H9 (cell line): Measurements from ENCODE around the gene GLRX2. TPM values are rescaled to one million over a fixed set of nuclear protein-coding genes. Genes with fewer than 3 reads are reported as not detected.

ENCODE experiments used
- DNase-seq: peaks from one replicate; pipeline ENCODE4 v3.0.0-alpha.2; 2017
- H2AFZ ChIP-seq: one replicate; pipeline ENCODE4 v1.6.1; 2013; ENCODE audit warnings: mild to moderate bottlenecking, low read length, control low read depth, moderate library complexity
- H2AK5ac ChIP-seq: 2 replicates; pipeline ENCODE4 v1.6.1; 2013; ENCODE audit warnings: low read length, control low read depth, mixed read lengths; ENCODE audit not compliant: insufficient read length
- H2BK120ac ChIP-seq: one replicate; pipeline ENCODE4 v1.6.1; 2013; ENCODE audit warnings: low read depth, mild to moderate bottlenecking, low read length, control low read depth, inconsistent platforms; ENCODE audit not compliant: poor library complexity, severe bottlenecking
- H2BK12ac ChIP-seq: 2 replicates; pipeline ENCODE4 v1.6.1; 2013; ENCODE audit warnings: low read length, control low read depth, mixed read lengths, low read depth; ENCODE audit not compliant: insufficient read length
- H2BK15ac ChIP-seq: 2 replicates; pipeline ENCODE4 v1.6.1; 2013; ENCODE audit warnings: low read depth, low read length, control low read depth
- H2BK20ac ChIP-seq: one replicate; pipeline ENCODE4 v1.6.1; 2013; ENCODE audit warnings: low read depth, mild to moderate bottlenecking, low read length, control low read depth, inconsistent platforms; ENCODE audit not compliant: poor library complexity, severe bottlenecking
- H2BK5ac ChIP-seq: 2 replicates; pipeline ENCODE4 v1.6.1; 2013; ENCODE audit warnings: low read length, control low read depth, mixed read lengths; ENCODE audit not compliant: insufficient read length
- H3K14ac ChIP-seq: 2 replicates; pipeline ENCODE4 v1.6.1; 2013; ENCODE audit warnings: low read length, control low read depth; ENCODE audit not compliant: insufficient read depth
- H3K18ac ChIP-seq: 2 replicates; pipeline ENCODE4 v1.6.1; 2013; ENCODE audit warnings: low read depth, mild to moderate bottlenecking, mixed read lengths, low read length, control low read depth; ENCODE audit not compliant: insufficient read length
- H3K23ac ChIP-seq: 2 replicates; pipeline ENCODE4 v1.6.1; 2013; ENCODE audit warnings: low read length, control low read depth, mixed read lengths, low read depth; ENCODE audit not compliant: insufficient read length
- H3K23me2 ChIP-seq: 2 replicates; pipeline ENCODE4 v1.6.1; 2013; ENCODE audit warnings: low read depth, mild to moderate bottlenecking, mixed read lengths, low read length, control low read depth; ENCODE audit not compliant: insufficient read length, poor library complexity, severe bottlenecking
- H3K27ac ChIP-seq: 2 replicates; pipeline ENCODE4 v1.5.1; 2013; ENCODE audit warnings: low read length, control low read depth, mixed read lengths, low read depth; ENCODE audit not compliant: insufficient read length
- H3K27me3 ChIP-seq: 2 replicates; pipeline ENCODE4 v1.6.1; 2013; ENCODE audit warnings: low read length, control low read depth, inconsistent platforms; ENCODE audit not compliant: insufficient read depth
- H3K4ac ChIP-seq: 2 replicates; pipeline ENCODE4 v1.6.1; 2013; ENCODE audit warnings: low read depth, mild to moderate bottlenecking, control low read depth, inconsistent platforms, low read length, moderate library complexity
- H3K4me1 ChIP-seq: 2 replicates; pipeline ENCODE4 v1.6.1; 2013; ENCODE audit warnings: low read length, control low read depth, inconsistent platforms; ENCODE audit not compliant: insufficient read depth
- H3K4me2 ChIP-seq: 2 replicates; pipeline ENCODE4 v1.6.1; 2013; ENCODE audit warnings: low read length, control low read depth, mixed read lengths; ENCODE audit not compliant: insufficient read length, insufficient read depth
- H3K56ac ChIP-seq: 2 replicates; pipeline ENCODE4 v1.6.1; 2013; ENCODE audit warnings: low read depth, mild to moderate bottlenecking, mixed read lengths, low read length, control low read depth; ENCODE audit not compliant: insufficient read length
- H3K79me1 ChIP-seq: 2 replicates; pipeline ENCODE4 v1.6.1; 2013; ENCODE audit warnings: low read depth, mild to moderate bottlenecking, moderate library complexity, low read length, control low read depth, inconsistent platforms; ENCODE audit not compliant: insufficient read depth, poor library complexity, severe bottlenecking
- H3K79me2 ChIP-seq: 2 replicates; pipeline ENCODE4 v1.6.1; 2013; ENCODE audit warnings: low read length, control low read depth, inconsistent platforms; ENCODE audit not compliant: insufficient read depth
- H3K9ac ChIP-seq: 2 replicates; pipeline ENCODE4 v1.6.1; 2013; ENCODE audit warnings: low read length, control low read depth, mixed read lengths; ENCODE audit not compliant: insufficient read length; ENCODE audit errors: extremely low read depth
- H3K9me3 ChIP-seq: one replicate; pipeline ENCODE4 v1.6.1; 2013; ENCODE audit warnings: low read depth, low read length, inconsistent platforms; ENCODE audit not compliant: control insufficient read depth
- H3T11ph ChIP-seq: one replicate; pipeline ENCODE4 v1.6.1; 2013; ENCODE audit warnings: mild to moderate bottlenecking, low read length, control low read depth, inconsistent platforms
- H4K20me1 ChIP-seq: one replicate; pipeline ENCODE4 v1.6.1; 2013; ENCODE audit not compliant: control insufficient read depth, insufficient read length, insufficient read depth
- H4K5ac ChIP-seq: 2 replicates; pipeline ENCODE4 v1.6.1; 2013; ENCODE audit warnings: low read depth, mild to moderate bottlenecking, mixed read lengths, low read length, control low read depth; ENCODE audit not compliant: insufficient read length
- H4K8ac ChIP-seq: replicated peaks from 2 replicates; pipeline ENCODE4 v1.6.1; 2013; ENCODE audit warnings: low read length, control low read depth, mixed read lengths, low read depth; ENCODE audit not compliant: insufficient read length
- H4K91ac ChIP-seq: 2 replicates; pipeline ENCODE4 v1.6.1; 2013; ENCODE audit warnings: low read depth, mild to moderate bottlenecking, moderate library complexity, mixed read lengths, low read length, control low read depth; ENCODE audit not compliant: insufficient read length
- H3K27ac Mint-ChIP-seq, 3 experiments: 2 replicates in 2 of 3; 3 replicates in 1 of 3; pipeline ENCODE4 v1.8.0; 2020 to 2021; ENCODE audit warnings: mixed read lengths in 3 of 3, mild to moderate bottlenecking in 1 of 3, moderate library complexity in 1 of 3
- H3K27me3 Mint-ChIP-seq: 2 replicates; pipeline ENCODE4 v1.8.0; 2021; ENCODE audit warnings: low read depth, mild to moderate bottlenecking, moderate library complexity, mixed read lengths
- H3K36me3 Mint-ChIP-seq, 3 experiments: 2 replicates in 2 of 3; 3 replicates in 1 of 3; pipeline ENCODE4 v1.8.0; 2020 to 2021; ENCODE audit warnings: low read depth in 3 of 3, mixed read lengths in 3 of 3; ENCODE audit not compliant: insufficient read depth in 1 of 3
- H3K4me1 Mint-ChIP-seq, 2 experiments: 2 replicates each; pipeline ENCODE4 v1.8.0; 2020; ENCODE audit warnings: mixed read lengths in 2 of 2
- H3K4me3 Mint-ChIP-seq, 2 experiments: 2 replicates in 1 of 2; 3 replicates in 1 of 2; pipeline ENCODE4 v1.8.0; 2020 to 2021; ENCODE audit warnings: mild to moderate bottlenecking in 2 of 2, mixed read lengths in 2 of 2, moderate library complexity in 1 of 2
- H3K9me3 Mint-ChIP-seq, 2 experiments: 2 replicates in 1 of 2; 3 replicates in 1 of 2; pipeline ENCODE4 v1.8.0; 2020; ENCODE audit warnings: mild to moderate bottlenecking in 2 of 2, mixed read lengths in 2 of 2, moderate library complexity in 1 of 2
- CTCF ChIP-seq: fragments of 200-600 bp; sonication (generic); conservative IDR thresholded peaks from 3 replicates; pipeline ENCODE4 v1.8.0; 2021; ENCODE audit warnings: antibody characterized with exemption, mild to moderate bottlenecking
- WGBS: extraction: QIAGEN DNeasy Blood & Tissue Kit; methylation state at CpG from one replicate; pipeline ENCODE4 v1.1.7; 2013; ENCODE audit warnings: missing lambda C conversion rate, low lambda C conversion rate, mixed read lengths; ENCODE audit not compliant: insufficient read length; ENCODE audit errors: extremely low coverage; 5-methylcytosine and 5-hydroxymethylcytosine counted together
- total RNA-seq: library from RNA; stranded (reverse); gene quantifications from 2 replicates; pipeline ENCODE4 v1.2.1, GENCODE V29; 2021

Gene GLRX2
- total RNA-seq, 1 experiment from 2014 or later: 10.1 TPM

GRCh38 chr1:193069748-193070385, 35.3 kb downstream of the GLRX2 start:
- Mint-ChIP-seq H3K9me3 (no peaks in the 10 kb centered on the region), H3K4me3 (no peak overlapping the region), H3K4me1 (peaks cover 2 to 5% of the 10 kb centered on the region in 2 experiments; a peak in 3 of 4 replicates), H3K27me3 (no peaks in the 10 kb centered on the region), H3K36me3 (peaks cover 6 to 9% (median 8%) of the 10 kb centered on the region in 3 experiments; a peak in 5 of 7 replicates), H3K27ac (no peak overlapping the region)
- no peak overlapping the region for H2AFZ ChIP-seq
- peaks cover 5% of the 10 kb centered on the region for H3K79me1 ChIP-seq
- no peaks in the 10 kb centered on the region for H3K27me3 ChIP-seq
- H3K27ac ChIP-seq: no peak overlapping the region
- H2BK12ac ChIP-seq: no peak overlapping the region
- DNase-seq: peak; percentile 46
- H2BK20ac ChIP-seq: no peak overlapping the region
- no peak overlapping the region for H4K5ac ChIP-seq
- H3K4ac ChIP-seq: no peak overlapping the region
- no peak overlapping the region for H3K9ac ChIP-seq
- no peak overlapping the region for H2AK5ac ChIP-seq
- no peak overlapping the region for H3K4me2 ChIP-seq
- no peak overlapping the region for H3K18ac ChIP-seq
- H3K56ac ChIP-seq: no peak overlapping the region
- peaks cover 6% of the 10 kb centered on the region; the same call in 1 of the 2 replicates for H3K79me2 ChIP-seq
- H2BK120ac ChIP-seq: no peak overlapping the region
- no peak overlapping the region for H4K8ac ChIP-seq
- no peaks in the 10 kb centered on the region for H3K23me2 ChIP-seq
- TF ChIP-seq CTCF: peak; percentile 72
- no CpG with 5 or more reads among the region's 4 CpGs for WGBS
- H4K91ac ChIP-seq: no peak overlapping the region
- H2BK5ac ChIP-seq: no peak overlapping the region
- no peaks in the 10 kb centered on the region for H4K20me1 ChIP-seq
- H3K14ac ChIP-seq: no peak overlapping the region
- H3T11ph ChIP-seq: no peak overlapping the region
- no peaks in the 10 kb centered on the region; the same call in 1 of the 2 replicates for H3K4me1 ChIP-seq
- no peaks in the 10 kb centered on the region for H3K9me3 ChIP-seq
- H3K23ac ChIP-seq: no peak overlapping the region
- no peak overlapping the region for H2BK15ac ChIP-seq
